Mucosa of stomach (tissue), 1 donor: ENCODE results near the gene ARVCF.

Experiments
- H3K27me3 ChIP-seq: one replicate; pipeline ENCODE4 v1.7.0; 2013; ENCODE audit warnings: mild to moderate bottlenecking, low read length; ENCODE audit not compliant: control insufficient read depth, insufficient read depth
- H3K36me3 ChIP-seq: one replicate; pipeline ENCODE4 v1.7.0; 2013; ENCODE audit warnings: low read length; ENCODE audit not compliant: control insufficient read depth, insufficient read depth
- H3K4me1 ChIP-seq: one replicate; pipeline ENCODE4 v1.7.0; 2013; ENCODE audit warnings: mild to moderate bottlenecking, low read length; ENCODE audit not compliant: control insufficient read depth, insufficient read depth
- H3K4me3 ChIP-seq: one replicate; pipeline ENCODE4 v1.7.0; 2013; ENCODE audit warnings: low read length
- H3K9ac ChIP-seq: one replicate; pipeline ENCODE4 v1.7.0; 2013; ENCODE audit warnings: mild to moderate bottlenecking, low read length, moderate library complexity
- H3K9me3 ChIP-seq: one replicate; pipeline ENCODE4 v1.7.0; 2013; ENCODE audit warnings: mild to moderate bottlenecking, low read length, moderate library complexity; ENCODE audit not compliant: control insufficient read depth
- donor health status: Pancreatic carcinoma.

Gene ARVCF

GRCh38 chr22:19965771-19966709, 50.6 kb downstream of the ARVCF start:
- peaks cover 46% of the 10 kb centered on the region for H3K4me1 ChIP-seq
- no peaks in the 10 kb centered on the region for H3K9me3 ChIP-seq
- no peaks in the 10 kb centered on the region for H3K27me3 ChIP-seq
- H3K4me3 ChIP-seq = no peak overlapping the region
- H3K36me3 ChIP-seq = no peaks in the 10 kb centered on the region
- H3K9ac ChIP-seq = no peak overlapping the region

- H3K4me1 ChIP-seq = peaks cover 53% of the 10 kb centered on the region
- H3K9me3 ChIP-seq = no peaks in the 10 kb centered on the region
- H3K4me3 ChIP-seq = no peak overlapping the region
- H3K27me3 ChIP-seq = no peaks in the 10 kb centered on the region
- no peaks in the 10 kb centered on the region for H3K36me3 ChIP-seq
- no peak overlapping the region for H3K9ac ChIP-seq
These were observed 51.8 kb downstream of the ARVCF start for GRCh38 chr22:19964701-19965386.

GRCh38 chr22:19963863-19964642, 52.6 kb downstream of the ARVCF start:
- no peaks in the 10 kb centered on the region for H3K36me3 ChIP-seq
- no peaks in the 10 kb centered on the region for H3K9me3 ChIP-seq
- H3K27me3 ChIP-seq = no peaks in the 10 kb centered on the region
- H3K4me1 ChIP-seq = peaks cover 58% of the 10 kb centered on the region
- no peak overlapping the region for H3K4me3 ChIP-seq
- H3K9ac ChIP-seq = peak overlapping the region; percentile 64

- Histone ChIP-seq H3K9me3 (no peaks in the 10 kb centered on the region), H3K9ac (peak overlapping the region; percentile 64), H3K4me3 (peak overlapping the region; percentile 51), H3K27me3 (no peaks in the 10 kb centered on the region), H3K4me1 (peaks cover 58% of the 10 kb centered on the region), H3K36me3 (no peaks in the 10 kb centered on the region)
These were observed 53.5 kb downstream of the ARVCF start for GRCh38 chr22:19962909-19963806.

GRCh38 chr22:19962246-19962908, 54.2 kb downstream of the ARVCF start:
- Histone ChIP-seq H3K4me3 (peak overlapping the region; percentile 51), H3K4me1 (peaks cover 54% of the 10 kb centered on the region), H3K9ac (peak overlapping the region; percentile 64), H3K36me3 (no peaks in the 10 kb centered on the region), H3K27me3 (no peaks in the 10 kb centered on the region), H3K9me3 (no peaks in the 10 kb centered on the region)

- no peaks in the 10 kb centered on the region for H3K36me3 ChIP-seq
- peak overlapping the region; percentile 16 for H3K9ac ChIP-seq
- no peaks in the 10 kb centered on the region for H3K9me3 ChIP-seq
- no peak overlapping the region for H3K4me3 ChIP-seq
- H3K27me3 ChIP-seq = no peaks in the 10 kb centered on the region
- peaks cover 54% of the 10 kb centered on the region for H3K4me1 ChIP-seq
These were observed 54.8 kb downstream of the ARVCF start for GRCh38 chr22:19961868-19962245.

GRCh38 chr22:19961201-19961580, 55.4 kb downstream of the ARVCF start:
- peaks cover 54% of the 10 kb centered on the region for H3K4me1 ChIP-seq
- H3K4me3 ChIP-seq = no peak overlapping the region
- no peaks in the 10 kb centered on the region for H3K27me3 ChIP-seq
- no peak overlapping the region for H3K9ac ChIP-seq
- H3K9me3 ChIP-seq = no peaks in the 10 kb centered on the region
- H3K36me3 ChIP-seq = no peaks in the 10 kb centered on the region

GRCh38 chr22:19960491-19961200, 56.0 kb downstream of the ARVCF start:
- Histone ChIP-seq H3K27me3 (no peaks in the 10 kb centered on the region), H3K36me3 (no peaks in the 10 kb centered on the region), H3K4me1 (peaks cover 54% of the 10 kb centered on the region), H3K4me3 (no peak overlapping the region), H3K9me3 (no peaks in the 10 kb centered on the region), H3K9ac (no peak overlapping the region)

GRCh38 chr22:19959587-19960490, 56.8 kb downstream of the ARVCF start:
- H3K9ac ChIP-seq = peak overlapping the region; percentile 32
- no peaks in the 10 kb centered on the region for H3K36me3 ChIP-seq
- no peaks in the 10 kb centered on the region for H3K27me3 ChIP-seq
- no peaks in the 10 kb centered on the region for H3K9me3 ChIP-seq
- peaks cover 53% of the 10 kb centered on the region for H3K4me1 ChIP-seq
- H3K4me3 ChIP-seq = no peak overlapping the region

GRCh38 chr22:19959043-19959586, 57.5 kb downstream of the ARVCF start:
- H3K27me3 ChIP-seq = no peaks in the 10 kb centered on the region
- H3K9ac ChIP-seq = no peak overlapping the region
- no peak overlapping the region for H3K4me3 ChIP-seq

More at GRCh38 chr22:19959043-19959586, 57.5 kb downstream of the ARVCF start:
- H3K4me1 ChIP-seq = peaks cover 46% of the 10 kb centered on the region
- no peaks in the 10 kb centered on the region for H3K9me3 ChIP-seq
- no peaks in the 10 kb centered on the region for H3K36me3 ChIP-seq
